KMS-11 (cell line): ENCODE results near the gene RAB10.

ENCODE experiments used
- H2AFZ ChIP-seq: fragments of 200-600 bp; sonication (generic); 2 replicates; pipeline ENCODE4 v1.6.1; 2016; ENCODE audit warnings: antibody characterized with exemption, mixed run types, low read depth
- H3K27ac ChIP-seq: fragments of 200-600 bp; sonication (generic); 2 replicates; pipeline ENCODE4 v1.6.1; 2016; ENCODE audit warnings: mild to moderate bottlenecking, mixed run types
- H3K27me3 ChIP-seq: fragments of 200-600 bp; sonication (generic); 2 replicates; pipeline ENCODE4 v1.6.1; 2017; ENCODE audit warnings: mild to moderate bottlenecking, low read depth, mixed run types, moderate library complexity; ENCODE audit not compliant: insufficient read depth
- H3K36me3 ChIP-seq: fragments of 200-600 bp; sonication (generic); 2 replicates; pipeline ENCODE4 v1.6.1; 2017; ENCODE audit warnings: mild to moderate bottlenecking, mixed run types; ENCODE audit not compliant: insufficient read depth
- H3K4me1 ChIP-seq: fragments of 200-600 bp; sonication (generic); 2 replicates; pipeline ENCODE4 v1.6.1; 2016; ENCODE audit warnings: mild to moderate bottlenecking, low read depth, mixed run types; ENCODE audit not compliant: poor library complexity, severe bottlenecking
- H3K4me2 ChIP-seq: fragments of 200-600 bp; sonication (generic); 2 replicates; pipeline ENCODE4 v1.7.0; 2016; ENCODE audit warnings: mild to moderate bottlenecking, mixed run types
- H3K4me3 ChIP-seq: fragments of 200-600 bp; sonication (generic); IDR thresholded peaks from 2 replicates; pipeline ENCODE4 v1.6.1; 2017; ENCODE audit warnings: low read depth, low read length, mixed read lengths; ENCODE audit not compliant: insufficient read depth
- H3K79me2 ChIP-seq: fragments of 200-600 bp; sonication (generic); 2 replicates; pipeline ENCODE4 v1.6.1; 2016; ENCODE audit warnings: low read depth, mixed run types; ENCODE audit not compliant: insufficient read depth
- H3K9ac ChIP-seq: fragments of 200-600 bp; sonication (generic); 2 replicates; pipeline ENCODE4 v1.6.1; 2016; ENCODE audit warnings: mild to moderate bottlenecking, mixed run types
- H4K20me1 ChIP-seq: fragments of 200-600 bp; sonication (generic); 2 replicates; pipeline ENCODE4 v1.6.1; 2016; ENCODE audit warnings: mild to moderate bottlenecking, mixed run types; ENCODE audit not compliant: insufficient read depth
- CTCF ChIP-seq: fragments of 200-600 bp; sonication (generic); conservative IDR thresholded peaks from 2 replicates; pipeline ENCODE4 v1.6.1; 2017; ENCODE audit warnings: low read depth, mild to moderate bottlenecking, antibody characterized with exemption, low read length, moderate library complexity, mixed read lengths

RAB10 gene

GRCh38 chr2:26043862-26044696, 10.2 kb downstream of the RAB10 start:
- H3K79me2 ChIP-seq = peaks cover 99% of the 10 kb centered on the region
- peak overlapping the region; percentile 64 for H3K4me2 ChIP-seq
- H3K27me3 ChIP-seq = no peaks in the 10 kb centered on the region
- H2AFZ ChIP-seq = no peak overlapping the region
- H3K36me3 ChIP-seq = no peaks in the 10 kb centered on the region
- no peak overlapping the region for H3K4me3 ChIP-seq
- peak overlapping the region; percentile 58 for H3K27ac ChIP-seq
- peak overlapping the region; percentile 45; the same call in 1 of the 2 replicates for H3K9ac ChIP-seq
- H4K20me1 ChIP-seq = peaks cover 26% of the 10 kb centered on the region
- peaks cover 66% of the 10 kb centered on the region for H3K4me1 ChIP-seq
- TF ChIP-seq CTCF = no peak

- H3K27ac ChIP-seq = no peak overlapping the region
- H3K4me2 ChIP-seq = no peak overlapping the region
- peaks cover 99% of the 10 kb centered on the region for H3K79me2 ChIP-seq
- no peaks in the 10 kb centered on the region; the same call in 1 of the 2 replicates for H3K36me3 ChIP-seq
- no peak overlapping the region for H3K4me3 ChIP-seq
- no peaks in the 10 kb centered on the region for H3K27me3 ChIP-seq
- peaks cover 14% of the 10 kb centered on the region for H4K20me1 ChIP-seq
- H3K9ac ChIP-seq = no peak overlapping the region
- peaks cover 44% of the 10 kb centered on the region for H3K4me1 ChIP-seq
- no peak overlapping the region for H2AFZ ChIP-seq
- no peak for TF ChIP-seq CTCF
Observed at GRCh38 chr2:26048791-26049190, 14.9 kb downstream of the RAB10 start.

- no peak overlapping the region for H3K9ac ChIP-seq
- no peaks in the 10 kb centered on the region for H3K27me3 ChIP-seq
- H3K27ac ChIP-seq = no peak overlapping the region
- no peak overlapping the region for H3K4me2 ChIP-seq
- no peaks in the 10 kb centered on the region; the same call in 1 of the 2 replicates for H3K36me3 ChIP-seq
- no peak overlapping the region for H3K4me3 ChIP-seq
- H4K20me1 ChIP-seq = peaks cover 14% of the 10 kb centered on the region
- no peak overlapping the region for H2AFZ ChIP-seq
- H3K4me1 ChIP-seq = peaks cover 41% of the 10 kb centered on the region
- peaks cover 99% of the 10 kb centered on the region for H3K79me2 ChIP-seq
- no peak for TF ChIP-seq CTCF
Observed at GRCh38 chr2:26049641-26050040, 15.8 kb downstream of the RAB10 start.

GRCh38 chr2:26052740-26053139, 18.9 kb downstream of the RAB10 start:
- Histone ChIP-seq H3K4me1 (peaks cover 55% of the 10 kb centered on the region), H3K27ac (no peak overlapping the region), H2AFZ (no peak overlapping the region), H3K4me3 (no peak overlapping the region), H3K36me3 (no peaks in the 10 kb centered on the region; the same call in 1 of the 2 replicates), H3K9ac (no peak overlapping the region), H4K20me1 (peaks cover 23% of the 10 kb centered on the region), H3K4me2 (no peak overlapping the region), H3K79me2 (peaks cover 98% of the 10 kb centered on the region), H3K27me3 (no peaks in the 10 kb centered on the region)
- no peak for TF ChIP-seq CTCF
